Measurements from ENCODE around the gene CEBPB.
"Not testable (repeated sequence)": the region's sequence is repeated elsewhere in the genome, so short reads cannot be mapped to it uniquely, and the experiment has no call there.

Gene CEBPB

DNA sequence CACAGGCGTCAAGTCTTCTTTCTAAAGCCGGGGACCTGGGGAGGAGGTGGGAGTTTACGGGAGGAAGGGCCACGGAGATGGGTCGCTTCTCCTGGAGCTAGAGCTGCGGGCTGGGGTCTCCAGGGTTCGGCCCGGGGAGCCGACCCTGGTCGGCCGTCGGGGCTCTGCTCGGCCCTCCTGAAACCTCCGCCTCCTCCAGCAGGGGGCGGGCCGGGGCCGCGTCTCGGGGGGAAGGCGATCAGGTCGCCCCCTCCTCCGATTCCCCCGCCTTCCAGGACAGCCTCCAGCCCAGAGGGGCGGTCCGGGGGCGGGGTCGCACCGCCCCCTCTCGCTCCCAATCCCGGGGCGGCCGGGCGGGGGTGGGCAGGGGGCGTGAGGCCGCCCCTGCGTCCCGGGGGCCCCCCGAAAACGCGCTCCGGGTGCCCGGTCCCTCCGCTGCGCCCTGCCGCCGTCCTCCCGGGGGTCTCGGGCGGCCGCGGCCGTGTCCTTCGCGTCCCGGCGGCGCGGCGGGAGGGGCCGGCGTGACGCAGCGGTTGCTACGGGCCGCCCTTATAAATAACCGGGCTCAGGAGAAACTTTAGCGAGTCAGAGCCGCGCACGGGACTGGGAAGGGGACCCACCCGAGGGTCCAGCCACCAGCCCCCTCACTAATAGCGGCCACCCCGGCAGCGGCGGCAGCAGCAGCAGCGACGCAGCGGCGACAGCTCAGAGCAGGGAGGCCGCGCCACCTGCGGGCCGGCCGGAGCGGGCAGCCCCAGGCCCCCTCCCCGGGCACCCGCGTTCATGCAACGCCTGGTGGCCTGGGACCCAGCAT, at the start of gene CEBPB:
Gene CEBPB (plus strand): TSS at position 580 of the 814 bp plus-strand sequence. CDS start 204 bp downstream, at position 784.
- DNase-seq: peak; percentile 47

DNA sequence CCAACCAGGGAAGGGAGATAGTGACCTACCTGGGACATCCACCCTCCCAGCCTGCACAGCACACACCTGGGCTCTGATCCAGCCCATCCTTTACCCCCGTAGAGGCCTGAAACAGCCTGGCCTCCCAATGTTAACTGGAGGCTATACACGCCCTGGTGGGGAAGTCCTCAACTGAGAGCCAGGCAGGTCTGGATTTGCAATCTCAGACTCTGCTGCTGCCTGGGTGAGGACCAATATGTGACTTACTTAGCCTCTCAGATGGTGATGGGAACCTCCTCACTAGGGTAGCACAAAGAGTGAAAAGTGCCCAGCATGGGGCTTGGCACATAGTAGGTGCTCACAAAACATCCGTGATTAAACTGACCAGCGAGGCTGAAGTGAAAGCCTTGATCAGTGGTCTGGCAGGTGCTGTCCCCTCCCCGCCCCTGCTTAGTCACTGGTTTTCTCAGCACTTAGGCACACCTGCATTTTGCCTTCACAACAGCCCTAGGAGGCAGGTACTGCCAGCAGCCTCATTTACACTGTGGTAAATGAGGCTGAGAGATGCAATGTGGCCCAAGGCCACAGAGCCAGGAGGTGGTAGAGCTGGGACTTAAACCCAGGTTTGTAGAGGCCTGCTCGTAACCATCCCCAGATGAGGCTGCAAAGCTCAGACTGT, 49.5 kb upstream of the CEBPB start:
- no peak for DNase-seq

DNA sequence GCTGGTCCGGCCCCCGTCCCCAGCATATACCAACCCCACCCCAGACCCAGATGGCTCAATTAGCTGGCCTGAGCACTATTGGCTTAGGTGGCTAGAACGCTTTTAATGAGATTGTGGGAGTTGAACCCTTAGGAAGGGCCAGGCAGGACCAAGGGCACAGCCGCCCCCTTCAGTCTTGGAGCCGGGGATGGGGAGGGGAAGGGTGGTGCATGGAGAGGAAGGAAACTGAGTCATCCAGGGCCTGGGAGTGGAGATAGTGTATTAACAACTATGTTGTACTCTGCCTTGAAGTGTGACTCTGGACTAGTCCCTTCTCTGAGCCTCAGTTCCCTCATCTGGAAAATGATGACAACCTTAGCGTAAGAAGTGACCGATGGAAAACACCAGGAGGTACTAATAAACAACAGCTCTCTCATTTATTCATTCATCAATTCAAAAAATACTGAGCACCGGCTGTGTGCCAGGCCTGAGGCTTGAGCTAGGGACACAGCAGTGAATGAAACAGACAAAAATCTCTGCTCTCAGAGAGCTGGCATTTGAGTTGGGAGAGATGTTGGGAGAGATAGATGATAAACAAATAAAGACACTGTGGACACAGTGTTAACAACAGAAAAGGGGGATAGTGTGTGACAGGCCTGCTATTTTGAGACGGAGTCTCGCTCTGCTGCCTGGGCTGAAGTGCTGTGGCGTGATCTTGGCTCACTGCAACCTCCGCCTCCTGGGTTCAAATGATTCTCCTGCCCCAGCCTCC, 48.6 kb upstream of the CEBPB start:
- no peak for DNase-seq

DNA sequence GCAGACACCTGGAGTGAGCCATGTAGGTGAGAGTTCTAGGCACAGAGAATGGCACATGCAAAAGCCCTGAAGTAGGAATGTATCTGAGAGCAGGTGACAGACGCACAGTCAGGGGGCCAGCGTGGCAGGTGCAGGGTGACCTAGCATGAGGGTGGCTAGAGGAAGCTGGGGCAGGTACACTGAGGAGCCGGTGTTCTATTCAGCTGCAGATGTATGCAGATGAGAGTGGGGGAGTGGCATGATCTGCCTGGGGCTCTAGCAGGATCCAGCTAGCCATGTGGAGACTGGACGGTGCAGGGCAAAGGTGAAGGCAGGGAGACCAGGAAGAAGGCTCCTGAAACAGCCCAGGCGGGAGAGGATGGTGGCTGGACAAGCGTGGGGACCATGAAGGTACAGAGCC, 47.8 kb upstream of the CEBPB start:
- no peak for DNase-seq

DNA sequence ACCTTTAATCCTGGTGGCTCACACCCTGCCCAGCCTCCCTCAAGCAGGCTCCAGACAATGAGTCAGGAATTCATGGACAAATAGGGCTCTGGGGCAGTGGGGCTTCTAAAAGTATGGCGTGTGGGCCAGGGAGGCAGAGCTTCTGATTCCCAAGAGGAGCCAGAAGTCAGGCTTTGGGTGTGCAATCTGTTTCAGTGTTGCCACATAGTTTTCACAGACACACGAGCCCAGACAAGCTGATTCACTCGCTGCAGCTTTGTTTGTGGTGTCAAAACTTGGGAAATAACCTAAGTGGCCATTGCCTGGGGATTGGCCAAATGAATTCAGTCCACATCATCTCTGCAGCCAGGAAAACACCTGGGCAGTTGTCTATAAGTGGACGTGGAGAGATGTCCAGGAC, 46.3 kb upstream of the CEBPB start:
- DNase-seq: no peak

DNA sequence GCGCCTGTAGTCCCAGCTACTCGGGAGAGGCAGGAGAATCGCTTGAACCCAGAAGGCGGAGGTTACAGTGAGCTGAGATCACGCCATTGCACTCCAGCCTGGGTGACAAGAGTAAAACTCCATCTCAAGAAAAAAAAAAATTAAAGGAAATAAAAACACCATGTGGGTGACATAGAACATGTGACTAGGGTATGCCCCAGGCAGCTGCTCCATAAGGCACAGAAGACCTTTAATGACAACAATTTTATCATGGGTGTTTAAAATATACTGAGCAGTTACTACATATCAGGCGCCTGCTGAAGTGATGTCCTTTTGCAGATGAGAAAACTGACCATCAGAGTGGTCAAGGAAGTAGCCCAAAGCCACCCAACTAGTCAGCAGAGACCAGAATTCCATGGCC, 45.1 kb upstream of the CEBPB start:
- DNase-seq: no peak

DNA sequence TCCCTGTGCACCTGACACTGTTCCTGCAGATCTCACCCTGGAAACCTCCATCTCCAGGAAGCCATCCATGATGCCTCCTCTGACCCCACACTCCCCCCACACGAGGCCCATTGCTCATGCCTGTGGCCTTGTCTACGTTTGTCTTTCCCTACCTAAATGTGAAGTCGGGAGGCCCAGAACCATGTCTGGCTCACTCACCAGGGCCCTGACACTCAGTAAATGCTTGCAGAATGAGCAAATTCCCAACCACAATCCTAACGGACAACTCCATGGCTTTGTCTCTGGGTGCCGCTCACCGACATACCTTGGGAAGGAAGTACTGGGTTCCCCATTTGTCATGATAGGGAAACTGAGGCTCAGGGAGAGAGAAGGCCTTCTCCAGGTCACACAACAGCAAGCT, 44.4 kb upstream of the CEBPB start:
- DNase-seq: no peak

DNA sequence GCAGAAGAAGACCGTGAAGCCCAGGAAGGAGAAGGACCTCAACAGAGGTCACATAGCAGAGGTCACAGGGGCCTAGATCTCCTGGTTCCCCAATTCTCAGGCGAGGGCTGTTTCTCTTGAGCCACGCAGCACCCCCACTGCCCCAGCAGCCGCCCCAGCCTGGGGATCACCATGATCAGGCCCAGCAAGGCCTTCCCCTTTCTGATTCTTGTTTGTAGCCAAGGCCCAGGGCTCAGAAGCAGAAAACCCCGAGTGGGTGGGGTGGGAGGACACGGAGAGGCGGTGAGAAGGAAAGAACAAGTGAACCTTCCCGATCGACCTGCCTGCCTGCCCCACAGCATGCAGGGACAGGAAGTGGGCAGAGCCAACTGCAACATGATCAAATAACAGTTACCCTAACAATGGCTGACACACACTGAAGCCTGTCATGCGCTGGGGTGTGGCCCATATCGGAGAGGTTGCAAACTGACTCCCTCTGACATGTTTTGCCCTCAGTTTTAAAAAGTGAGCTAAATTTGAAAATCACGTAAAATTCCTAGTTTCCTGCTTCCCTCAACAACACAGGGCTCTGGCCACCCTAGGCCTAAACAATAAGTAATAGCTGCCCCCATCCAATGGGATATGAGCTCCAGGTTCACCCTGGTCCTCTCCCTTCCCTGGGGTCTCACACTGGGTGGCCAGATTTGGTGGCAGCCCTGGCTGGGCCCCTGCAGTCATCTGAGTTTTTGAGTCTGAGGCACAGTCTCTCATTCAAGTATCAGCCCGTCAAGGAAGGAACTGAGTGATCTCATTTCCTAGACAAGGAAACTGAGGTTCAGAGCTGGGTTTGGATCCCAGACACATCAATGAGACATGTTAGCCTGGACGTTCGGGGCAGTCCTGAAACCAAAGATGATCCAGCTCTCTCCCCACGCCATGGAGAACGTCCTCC, 43.6 kb upstream of the CEBPB start:
- DNase-seq: no peak

DNA sequence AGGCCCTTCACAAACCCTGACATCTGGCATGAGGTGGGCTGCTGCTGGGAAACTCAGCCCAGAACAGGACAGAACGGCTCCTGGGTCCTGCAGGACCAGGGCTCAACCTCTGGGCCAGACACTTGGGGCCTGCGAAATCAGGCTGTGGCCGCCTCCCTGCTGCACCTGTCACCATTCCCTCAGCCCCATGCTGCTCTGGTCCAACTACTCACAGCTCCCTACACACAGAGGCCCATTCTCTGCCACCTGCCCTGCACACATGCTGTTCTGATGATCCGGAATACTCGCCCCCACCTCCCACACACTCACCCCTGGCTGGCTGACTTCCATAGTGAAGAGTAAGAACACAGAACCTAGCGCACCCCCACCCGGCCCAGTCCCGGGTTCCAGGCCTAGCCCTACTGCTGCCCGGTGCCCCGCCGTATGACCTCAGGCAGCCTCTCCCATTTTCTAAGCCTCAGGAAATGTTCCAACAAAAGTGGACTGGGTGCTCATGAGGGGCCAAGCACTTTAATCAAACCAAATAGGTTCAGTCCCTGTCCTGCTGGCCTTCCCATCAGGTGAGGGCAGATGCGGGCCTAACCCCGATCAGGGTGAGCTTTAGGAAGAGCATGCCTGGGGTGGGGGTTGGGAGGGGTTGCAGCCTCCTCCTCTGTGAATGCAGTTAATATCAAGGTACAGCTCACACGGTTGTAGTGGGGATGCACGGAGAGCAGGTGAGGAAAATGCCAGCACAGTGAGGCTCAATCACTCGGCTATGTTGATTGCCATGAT, 41.0 kb upstream of the CEBPB start:
- no peak for DNase-seq

DNA sequence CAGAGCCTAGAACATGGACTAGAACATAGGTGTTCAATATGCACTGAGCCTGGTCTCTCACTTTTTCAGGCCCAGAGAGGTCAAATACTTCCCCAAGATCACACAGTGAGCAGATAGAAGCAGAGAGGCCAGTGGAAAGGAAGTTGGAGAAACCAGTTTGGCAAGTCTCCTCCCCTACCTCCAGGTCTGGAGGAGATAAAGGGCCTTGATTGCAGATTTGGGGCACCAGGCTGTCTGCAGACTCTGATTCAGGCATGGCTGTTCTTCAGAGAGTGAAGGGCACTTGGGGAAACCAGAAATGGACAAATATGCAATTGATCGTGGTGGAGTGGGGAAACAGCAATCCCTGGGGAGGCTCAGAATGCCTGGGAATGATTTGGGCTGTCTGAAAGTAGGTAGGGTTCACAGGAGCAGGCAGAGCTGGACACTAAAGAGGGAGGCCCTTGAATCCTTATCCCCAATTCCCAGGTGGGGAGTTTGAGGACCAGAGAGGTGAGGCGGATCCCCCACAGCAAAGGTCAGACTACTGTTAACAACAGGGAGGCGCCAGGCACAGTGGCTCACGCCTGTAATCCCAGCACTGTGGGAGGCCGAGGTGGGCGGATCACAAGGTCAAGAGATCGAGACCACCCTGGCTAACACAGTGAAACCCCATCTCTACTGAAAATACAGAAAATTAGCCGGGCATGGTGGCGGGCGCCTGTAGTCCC, 39.4 kb upstream of the CEBPB start:
- DNase-seq: no peak

DNA sequence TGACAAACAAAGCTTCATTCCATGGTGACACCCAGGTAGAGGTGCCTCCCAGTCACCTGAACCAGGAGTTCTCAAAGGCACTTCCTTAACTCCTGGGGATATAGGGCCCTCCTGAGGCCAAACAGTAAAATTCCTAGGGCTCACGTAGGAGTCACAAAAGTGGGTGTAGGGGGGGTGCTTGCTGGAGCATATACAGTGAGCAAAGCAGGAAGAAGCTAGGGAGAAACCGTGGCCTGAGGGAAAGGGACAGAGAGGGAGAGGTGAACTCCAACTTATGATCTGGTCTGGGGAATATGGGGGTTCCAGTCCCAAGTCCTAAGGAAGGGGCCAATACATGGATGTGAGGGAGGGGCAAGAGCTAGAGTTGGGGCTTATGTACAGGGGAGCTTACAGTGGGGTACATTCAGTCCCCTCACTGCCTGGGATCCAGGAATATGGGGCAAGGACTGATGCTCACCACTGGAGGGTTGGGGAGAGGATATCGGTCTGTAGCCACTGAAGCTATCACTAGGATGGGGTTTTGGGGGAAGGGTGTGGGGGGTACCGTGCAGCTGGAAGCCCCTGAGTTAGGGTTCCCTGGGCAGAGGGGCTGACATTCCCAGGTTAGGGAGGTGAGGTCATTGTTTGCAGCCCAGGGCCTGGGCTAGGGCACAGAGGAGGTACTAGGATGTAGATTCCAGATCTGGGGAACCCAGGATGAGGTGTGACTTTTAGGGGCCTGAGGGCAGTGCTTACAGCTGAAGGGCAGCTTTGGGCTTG, 38.1 kb upstream of the CEBPB start:
- no peak for DNase-seq

DNA sequence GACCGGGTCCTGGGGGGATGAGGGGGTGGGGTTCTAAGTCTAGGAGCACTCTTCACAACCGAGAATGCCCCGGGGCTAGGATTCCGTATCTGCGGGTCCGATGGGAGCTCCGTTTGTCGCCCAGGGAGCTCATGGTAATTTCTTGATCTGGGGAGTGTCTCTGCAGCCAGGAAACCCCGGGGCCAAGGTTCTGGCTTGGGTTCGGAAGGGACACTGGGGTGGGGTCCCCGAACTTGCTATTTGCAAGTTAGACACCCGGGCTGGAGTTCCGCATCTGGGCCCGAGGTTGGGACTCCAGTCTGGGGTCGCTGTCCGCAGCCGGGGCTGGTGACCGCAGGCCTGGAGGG, 37.5 kb upstream of the CEBPB start:
- no peak for DNase-seq

DNA sequence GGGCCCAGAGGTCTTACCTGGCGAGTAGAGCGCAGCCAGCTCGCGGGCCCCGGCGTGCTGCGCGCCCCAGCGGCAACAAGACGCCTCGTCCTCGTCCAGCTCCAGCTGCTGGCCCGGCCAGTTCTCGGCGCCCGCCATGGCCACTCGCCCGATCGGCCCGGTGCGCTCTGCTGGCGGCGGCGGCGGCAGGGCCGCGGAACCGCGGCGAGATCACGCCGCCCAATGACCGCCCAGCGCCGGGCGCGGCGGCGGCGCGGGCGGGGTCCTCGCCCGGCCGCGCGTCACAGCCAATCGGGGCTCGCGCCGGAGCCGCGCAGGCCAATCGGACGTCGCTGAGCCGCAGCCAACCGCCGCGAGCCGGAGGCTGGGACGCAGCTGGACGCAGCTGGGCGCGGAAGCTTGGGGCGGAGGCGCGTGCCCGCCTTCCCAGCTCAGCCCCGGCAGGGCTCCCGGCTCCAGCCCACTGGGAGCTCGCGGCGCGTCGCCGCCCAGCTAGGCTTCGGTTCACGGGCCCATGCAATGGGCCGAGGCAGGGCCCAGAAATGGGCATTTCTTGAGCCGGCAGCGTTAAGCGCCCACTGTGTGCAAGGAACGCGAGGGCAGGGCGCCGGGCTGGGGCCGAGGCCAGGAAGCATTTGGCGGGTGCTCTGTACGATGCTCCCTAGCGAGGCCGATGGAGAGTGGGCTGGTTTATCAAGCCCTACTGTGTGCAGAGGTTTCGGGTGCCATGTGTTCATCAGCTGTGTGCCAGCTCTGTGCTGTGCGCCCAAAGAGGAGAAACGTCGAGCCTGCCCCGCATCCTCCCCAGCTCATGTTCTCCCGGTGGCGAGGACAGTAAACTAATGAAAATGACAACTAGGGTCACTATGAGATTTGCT, 36.9 kb upstream of the CEBPB start, which contains the start of gene PEDS1:
Gene PEDS1 (minus strand): TSS at position 224 of the 878 bp plus-strand sequence. CDS start 86 bp downstream, at position 138.
- DNase-seq: peak; percentile 24

DNA sequence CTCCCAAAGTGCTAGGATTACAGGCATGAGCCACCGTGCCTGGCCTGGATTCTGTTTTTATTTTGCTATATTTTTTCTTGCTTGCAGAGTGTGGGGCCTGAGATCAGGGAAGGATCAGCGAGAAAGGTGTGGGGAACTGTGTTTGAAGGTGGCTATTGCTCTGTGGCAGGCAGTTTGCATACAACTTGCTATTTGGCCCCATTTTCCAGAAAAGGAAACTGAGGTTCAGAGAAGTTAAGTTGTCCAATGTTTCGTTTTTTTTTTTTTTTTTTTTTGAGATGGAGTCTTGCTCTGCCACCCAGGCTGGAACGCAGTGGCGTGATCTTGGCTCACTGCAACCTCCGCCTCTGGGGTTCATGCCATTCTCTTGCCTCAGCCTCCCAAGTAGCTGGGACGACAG, 29.1 kb upstream of the CEBPB start:
- not testable (repeated sequence) for DNase-seq

DNA sequence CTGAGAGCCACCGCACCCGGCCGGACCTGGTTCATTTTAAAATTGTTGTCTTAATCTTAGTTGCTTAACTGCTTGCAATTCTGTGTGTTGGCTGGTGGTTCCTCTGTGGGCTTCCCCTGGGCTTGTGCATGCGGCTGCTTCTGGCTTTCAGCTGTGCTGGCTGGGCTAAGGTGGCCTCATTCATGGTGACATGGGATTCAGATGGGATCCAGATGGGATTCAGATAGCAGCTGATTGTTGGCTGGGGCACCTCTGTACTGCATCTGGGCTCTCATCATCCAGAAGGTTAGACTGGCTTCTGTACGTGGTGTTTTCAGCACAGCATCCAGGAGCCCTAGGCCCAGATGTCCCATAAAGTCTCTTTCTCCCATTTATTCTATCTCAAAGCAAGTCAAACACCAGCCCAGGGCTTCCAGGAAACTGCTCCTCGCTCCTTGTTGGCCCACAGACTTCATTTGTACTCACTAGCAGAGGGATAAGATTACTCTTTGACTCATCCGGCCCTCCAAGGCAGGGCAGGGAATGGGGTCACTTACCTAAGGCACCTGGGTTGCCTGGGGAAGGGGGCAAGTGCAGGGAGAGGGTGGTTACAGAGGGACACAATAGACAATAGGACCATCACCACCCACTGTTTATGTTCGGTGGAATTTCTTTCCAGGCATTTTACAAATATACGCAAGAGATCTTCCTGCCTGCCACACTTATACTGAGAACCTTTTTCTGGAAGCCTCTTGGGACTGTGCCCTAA, 26.9 kb upstream of the CEBPB start:
- no peak for DNase-seq

DNA sequence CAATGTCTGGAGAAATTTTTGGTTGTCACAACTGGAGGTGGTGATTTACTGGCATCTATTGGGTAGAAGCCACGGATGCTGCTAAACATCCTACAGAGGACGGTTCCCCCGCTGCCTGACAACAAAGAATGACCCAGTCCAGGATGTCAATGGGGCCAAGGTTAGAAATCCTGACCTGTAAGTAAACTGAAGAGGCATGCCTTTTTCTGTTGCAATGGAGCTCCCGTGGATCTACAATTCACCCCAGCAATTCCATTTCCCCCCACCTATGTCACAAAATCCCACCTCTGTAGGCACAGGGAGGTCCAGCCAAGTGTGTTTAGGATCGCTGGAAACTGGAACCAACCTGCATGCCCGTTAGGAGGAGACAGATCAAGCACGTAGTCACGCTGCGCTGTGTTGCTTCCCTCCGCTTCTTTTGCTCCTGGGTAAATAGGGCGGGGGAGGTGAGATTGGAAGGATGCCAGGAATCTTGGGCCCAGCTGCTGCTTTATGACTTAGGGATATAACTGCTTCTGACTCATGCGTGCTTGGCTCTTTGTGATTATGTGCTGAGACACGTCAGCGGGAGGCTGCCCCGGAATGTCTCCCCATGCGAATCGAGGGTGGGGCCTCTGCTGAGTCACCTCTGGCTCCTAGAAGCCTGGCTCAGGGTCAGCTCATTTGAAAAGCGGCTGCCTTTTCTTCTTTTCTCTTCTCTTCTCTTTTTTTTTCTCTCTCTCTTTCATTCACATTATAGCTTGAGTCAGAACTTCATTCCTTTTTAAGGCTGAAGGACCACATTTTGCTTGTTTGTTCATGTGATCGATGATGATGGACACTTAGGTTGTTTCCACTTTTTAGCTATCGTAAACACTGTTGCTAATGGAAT, 24.7 kb upstream of the CEBPB start:
- peak; percentile 95 for DNase-seq

DNA sequence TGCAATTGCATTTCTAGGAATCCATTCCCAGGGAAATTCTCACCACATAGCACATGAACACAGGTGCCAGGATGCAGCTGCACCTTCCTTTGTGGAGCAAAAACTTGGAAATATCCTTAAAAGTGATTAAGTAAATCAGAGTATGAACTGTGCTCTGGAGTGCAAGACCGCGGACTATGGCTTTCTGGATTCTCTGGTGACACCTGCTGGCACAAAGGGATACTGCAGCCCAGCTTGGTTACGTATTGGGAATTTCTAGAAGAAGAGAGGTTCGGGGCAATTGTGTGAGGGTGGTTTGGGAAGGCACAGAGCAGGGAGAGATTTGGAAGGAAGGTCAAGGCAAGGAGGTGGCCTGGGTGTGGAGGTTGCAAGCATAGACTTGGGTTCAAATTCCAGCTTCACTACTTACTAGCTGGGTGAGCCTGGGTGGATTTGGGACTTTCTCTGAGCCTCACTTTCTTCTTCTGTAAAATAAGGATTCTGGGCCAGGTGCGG, 21.3 kb upstream of the CEBPB start:
- DNase-seq: peak; percentile 38
